NCI-H1417 treated with DMSO at 0.1 percent for 48 hours (cell line): ENCODE results near the gene BRI3BP.

Experiments used
- DNase-seq: peaks from one replicate; lab custom pipeline; 2025; lab: John Stamatoyannopoulos, UW

Gene BRI3BP, protein sequence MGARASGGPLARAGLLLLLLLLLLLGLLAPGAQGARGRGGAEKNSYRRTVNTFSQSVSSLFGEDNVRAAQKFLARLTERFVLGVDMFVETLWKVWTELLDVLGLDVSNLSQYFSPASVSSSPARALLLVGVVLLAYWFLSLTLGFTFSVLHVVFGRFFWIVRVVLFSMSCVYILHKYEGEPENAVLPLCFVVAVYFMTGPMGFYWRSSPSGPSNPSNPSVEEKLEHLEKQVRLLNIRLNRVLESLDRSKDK

DNA sequence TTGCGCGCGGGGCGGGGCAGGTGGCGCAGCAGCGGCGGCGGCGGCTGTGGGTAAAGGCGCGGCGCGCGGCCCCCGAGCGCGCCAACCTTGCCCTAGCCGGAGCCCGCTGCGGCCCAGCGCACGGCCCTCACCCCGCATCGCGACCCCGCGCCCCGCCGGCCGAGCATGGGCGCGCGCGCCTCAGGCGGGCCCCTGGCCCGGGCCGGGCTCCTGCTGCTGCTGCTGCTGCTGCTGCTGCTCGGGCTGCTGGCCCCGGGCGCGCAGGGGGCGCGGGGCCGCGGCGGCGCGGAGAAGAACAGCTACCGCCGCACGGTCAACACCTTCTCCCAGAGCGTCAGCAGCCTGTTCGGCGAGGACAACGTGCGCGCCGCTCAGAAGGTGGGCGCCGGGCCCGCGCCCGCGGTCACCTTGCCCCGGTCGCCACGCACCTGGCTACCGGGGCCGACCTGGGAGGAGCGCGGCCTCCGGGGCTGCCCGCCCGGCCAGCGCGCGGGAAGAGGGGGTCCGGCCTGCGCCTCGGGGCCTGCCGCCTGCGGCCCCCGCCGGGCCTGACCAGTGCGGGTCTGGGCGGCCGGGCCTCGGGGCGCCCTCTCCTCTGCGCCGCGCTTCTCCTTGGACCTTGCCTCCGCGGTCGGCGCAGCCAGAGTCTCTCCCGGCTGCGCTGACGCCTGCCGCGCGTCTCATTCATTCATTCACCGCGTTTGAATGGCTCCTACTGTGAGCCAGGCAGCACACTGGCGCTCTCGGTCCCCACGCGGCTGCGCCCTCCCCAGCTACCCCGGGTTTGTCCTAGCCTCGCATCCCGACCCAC, at the start of gene BRI3BP:
Gene BRI3BP, plus strand, starts transcription at position 20 of the 811 bp plus-strand sequence. Its CDS starts 146 bp downstream, at position 166.
- no peak for DNase-seq

DNA sequence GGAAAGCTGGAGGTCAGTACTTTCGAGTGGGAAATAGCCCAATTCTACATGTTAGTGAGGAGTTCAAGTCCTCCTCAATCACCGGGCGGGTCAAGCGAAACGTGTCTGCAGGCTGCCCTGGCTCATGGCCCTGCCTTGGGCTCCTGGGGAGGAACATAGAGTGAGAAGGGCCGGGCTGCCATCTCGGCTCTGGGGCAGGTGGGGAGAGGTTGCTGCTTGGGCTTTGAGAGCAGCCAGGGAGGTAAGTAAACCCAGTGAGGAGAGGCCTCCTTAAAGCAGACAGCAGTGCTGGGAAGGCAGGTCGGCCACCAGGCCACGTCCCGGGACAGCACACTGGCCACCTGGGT, 47.0 kb upstream of the BRI3BP start:
- no peak for DNase-seq

DNA sequence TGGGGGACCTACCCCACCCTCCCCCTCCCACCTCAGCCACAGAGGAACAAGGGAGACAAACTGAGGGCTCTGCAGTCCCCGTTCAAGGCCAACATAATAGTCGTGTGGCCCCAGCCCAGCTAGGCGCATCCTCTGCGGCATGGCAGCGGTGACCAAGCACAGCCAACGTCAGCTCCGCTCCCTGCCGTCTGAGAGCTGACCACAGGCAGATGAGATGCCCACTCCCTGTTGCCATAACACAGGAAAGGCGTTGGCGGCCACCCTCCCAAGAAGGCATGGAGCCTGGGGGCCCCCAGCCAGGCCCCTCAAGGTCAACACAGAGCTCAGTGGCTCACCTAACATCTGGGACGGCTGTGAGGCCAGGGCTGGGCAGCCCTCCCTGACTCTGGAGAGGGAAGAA, 46.4 kb upstream of the BRI3BP start:
- DNase-seq, result no peak

DNA sequence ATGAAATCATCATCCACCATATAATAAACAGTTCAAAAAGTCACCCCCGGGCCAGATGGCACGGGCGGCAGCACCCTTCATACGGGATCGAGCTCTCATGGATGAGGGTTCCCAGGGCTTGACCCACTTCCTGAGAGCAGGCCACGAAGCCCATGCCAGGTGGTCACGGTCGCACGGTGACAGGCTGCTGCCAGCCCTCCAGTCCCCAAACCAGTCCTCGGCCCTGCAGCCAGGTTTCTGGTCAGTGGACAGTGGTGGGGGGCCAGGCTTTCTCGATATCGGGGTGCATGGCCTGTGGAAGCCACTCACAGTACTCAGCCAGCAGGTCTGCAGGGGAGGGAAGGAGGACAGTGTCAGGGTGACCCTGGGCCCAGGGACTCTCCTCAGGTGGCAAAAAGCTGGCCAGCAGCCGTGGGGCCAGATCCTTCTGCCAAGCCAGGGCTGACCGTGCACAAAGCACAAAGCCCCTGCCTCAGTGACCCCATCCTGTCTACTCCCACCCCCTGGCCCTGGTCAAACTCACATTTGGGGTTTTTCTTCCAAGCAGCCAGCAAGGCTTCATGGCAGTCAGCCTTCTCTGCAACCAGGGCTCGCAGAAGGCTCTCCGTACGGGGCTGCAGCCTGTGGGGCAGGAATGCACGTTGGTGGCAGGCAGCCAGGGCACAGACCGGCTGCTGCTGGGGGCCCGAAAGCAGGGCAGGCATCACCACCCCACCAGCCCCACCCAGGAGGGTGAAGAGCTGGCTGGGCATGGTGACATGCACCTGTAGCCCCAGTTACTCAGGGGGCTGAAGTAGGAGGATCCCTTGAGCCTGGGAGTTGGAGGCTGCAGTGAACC, 45.7 kb upstream of the BRI3BP start:
- no peak for DNase-seq

DNA sequence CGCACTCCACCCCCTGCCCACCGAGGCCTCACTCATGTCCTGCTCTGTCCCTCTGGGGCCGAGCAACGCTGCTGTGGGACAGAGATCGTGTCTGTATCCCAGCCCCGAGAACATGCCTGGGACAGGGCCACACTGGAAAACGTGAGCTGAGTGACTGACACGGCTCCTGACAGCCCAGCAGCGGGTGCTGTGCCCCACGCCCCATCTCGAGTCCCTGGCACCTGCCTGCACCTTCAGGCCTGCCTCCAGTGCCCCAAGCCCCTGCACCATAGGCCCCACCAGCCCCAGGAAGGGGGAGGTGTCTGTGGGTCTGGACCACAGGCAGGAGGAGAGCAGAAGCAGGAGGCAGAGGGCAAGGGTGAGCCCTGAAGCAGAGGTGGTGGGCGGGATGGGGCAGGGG, 44.4 kb upstream of the BRI3BP start:
- no peak for DNase-seq

DNA sequence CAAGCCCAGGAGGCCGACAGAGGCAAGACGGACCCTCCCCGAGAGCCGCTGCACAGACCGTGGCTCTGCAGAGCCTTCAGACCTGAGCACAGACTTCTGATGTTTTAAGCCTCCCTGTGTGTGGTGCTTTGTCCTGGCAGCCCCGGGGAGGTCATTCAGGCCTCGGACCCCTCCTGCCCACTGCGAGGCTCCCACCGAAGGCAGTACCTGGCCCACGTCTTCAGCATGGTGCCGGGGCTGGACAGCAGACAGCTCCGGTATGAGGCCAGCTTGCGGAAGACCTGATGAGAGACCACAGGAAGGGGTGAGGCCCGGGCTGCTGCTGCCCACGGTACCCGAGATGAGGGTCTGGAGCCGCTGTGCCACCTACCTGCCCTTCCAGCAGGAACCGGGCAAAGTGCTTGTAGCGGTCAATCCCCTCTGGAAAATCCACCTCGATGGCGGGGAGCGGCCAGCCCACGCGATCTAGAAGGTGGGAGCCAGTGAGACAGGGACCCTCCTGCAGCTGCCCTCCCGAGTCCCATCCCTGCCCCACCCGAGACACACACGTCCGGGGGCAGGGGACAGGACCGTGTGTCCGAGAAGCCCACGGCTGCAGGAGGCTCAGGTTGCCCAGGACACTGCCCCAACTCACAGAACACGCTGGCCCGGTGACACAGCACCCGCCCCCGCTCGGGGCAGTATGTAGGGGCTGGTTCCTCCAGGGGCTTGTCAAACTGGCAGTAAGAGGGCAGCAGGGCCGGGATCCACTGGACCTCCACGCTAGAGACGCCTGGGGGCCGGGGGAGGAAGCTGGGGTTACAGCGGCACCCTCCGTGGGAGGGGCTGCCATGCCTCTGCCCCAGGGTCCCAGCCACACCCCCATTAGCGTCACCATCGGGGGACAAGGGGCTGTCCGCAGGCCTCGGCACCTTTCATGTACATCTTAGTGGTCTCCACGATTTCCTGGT, 43.4 kb upstream of the BRI3BP start:
- DNase-seq, result no peak

DNA sequence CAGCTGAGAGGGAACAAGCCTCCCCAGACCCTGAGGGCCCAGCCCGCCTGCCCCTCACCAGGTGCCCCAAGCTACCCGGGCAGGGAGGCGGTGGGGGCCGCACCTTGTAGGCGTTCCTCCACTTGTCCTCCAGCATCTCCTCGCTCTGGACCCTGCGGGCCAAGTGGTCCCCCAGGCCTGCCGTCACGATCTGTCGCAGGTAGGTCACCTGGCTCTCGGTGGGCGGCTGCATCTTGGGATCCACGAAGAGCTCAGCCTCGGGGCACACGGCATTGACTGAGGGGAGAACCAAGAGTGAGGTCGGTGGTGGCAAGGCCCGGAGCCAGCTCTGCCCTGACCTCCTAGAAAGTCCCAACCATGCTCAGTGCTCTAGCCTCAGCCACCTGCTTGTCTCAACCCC, 41.1 kb upstream of the BRI3BP start:
- DNase-seq, result no peak

DNA sequence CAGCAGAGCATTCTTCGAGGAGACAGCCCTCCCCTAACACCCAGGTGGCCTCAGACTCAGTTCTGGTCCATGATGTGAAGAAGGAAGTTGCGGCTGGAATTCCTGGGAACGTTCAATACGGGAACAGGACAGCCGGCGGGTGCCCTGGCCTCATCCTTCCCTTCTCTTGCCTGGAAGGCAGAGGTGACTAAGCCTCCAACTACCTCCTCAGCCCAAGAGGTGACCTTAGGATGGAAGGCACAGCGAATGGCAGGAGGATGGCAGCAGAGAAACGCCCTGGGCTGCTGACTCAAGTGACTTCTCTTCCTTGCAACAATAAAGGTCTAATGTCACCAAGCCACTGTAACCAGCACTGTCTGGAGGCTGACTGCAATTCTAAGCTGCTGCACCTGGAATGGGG, 40.6 kb upstream of the BRI3BP start:
- no peak for DNase-seq

DNA sequence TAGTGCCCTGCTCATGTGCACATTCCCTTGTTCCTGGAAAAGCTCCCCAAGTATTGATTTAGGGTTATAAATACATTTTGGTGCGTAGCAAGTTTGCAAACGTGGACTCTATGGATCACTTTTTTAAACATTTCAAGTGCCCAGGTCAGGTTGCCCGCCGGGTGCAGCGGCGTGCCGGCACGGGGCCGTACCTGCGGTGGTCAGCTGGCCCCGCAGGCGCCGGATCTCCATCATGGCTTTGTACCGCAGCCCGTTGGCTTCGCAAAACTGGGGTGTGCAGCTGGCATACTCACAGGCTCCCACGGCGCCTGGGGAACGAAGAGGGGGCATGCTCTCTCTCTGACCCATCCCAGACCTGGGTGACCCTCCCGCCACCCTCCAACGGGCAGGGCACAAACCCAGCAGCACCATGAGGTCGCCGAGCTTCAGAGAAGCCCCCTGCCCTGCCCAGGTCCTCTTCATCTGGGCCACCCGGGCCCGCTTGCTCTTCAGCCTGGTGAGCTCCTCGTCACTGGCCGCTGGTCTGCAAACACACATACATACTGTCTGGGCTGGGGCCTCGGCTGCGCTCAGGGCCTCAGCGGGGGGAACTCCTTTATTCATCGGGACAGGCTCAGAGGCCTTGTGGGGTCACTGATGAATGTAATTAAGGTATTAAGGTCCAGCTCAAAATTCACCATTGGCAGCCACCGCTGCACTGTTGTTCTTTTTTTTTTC, 39.6 kb upstream of the BRI3BP start:
- DNase-seq, result no peak

DNA sequence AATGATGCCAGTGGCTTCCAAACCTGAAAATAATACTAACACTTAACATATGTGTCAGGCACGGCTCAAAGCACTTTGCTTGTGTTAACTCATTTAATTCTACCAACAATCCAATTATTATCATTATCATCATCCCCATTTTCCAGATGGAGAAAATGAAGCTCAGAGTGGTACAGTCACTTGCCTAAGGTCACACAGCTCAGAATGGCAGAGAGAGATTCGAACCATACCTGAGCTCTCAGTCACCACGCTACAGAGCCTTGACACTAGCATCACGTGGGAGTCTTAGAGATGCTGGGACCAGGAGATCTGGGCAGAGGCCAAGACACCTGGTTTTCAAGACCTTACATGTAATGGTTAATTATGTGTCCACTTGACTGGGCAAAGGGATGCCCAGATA, 38.7 kb upstream of the BRI3BP start:
- DNase-seq, result no peak

DNA sequence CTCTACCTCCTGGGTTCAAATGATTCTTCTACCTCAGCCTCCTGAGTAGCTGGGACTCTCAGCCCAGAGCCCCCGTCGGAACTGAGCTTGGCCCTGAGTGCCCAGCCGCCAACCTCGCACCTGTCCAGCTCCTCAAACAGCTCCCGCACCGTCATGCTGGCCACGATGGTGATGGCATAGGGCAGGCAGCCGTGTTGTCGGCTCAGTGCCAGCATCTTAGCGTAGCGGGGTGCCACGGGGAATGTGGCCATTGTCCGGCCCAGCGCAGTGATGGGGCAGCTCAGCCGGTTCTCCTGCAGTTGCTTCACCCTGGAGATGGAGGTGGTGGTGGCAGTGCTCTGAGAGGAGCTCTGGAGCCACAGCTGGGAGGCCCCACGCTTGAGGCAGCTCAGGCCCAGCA, 36.9 kb upstream of the BRI3BP start:
- DNase-seq, result no peak

DNA sequence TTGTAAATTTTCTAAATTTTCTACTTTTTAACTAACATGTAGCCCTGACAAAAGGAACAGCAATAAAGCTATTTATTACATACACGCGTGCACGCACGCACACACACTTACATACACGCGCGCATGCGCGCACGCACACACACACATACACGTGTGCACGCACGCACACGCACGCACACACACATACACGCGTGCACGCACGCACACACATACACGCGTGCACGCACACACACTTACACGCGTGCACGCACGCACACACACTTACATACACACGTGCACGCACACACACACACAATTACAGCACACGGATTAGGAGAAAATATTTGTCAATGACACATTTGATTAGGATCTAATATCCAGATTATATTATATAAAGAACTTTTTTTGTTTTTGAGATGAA, 32.4 kb upstream of the BRI3BP start:
- DNase-seq, result no peak

DNA sequence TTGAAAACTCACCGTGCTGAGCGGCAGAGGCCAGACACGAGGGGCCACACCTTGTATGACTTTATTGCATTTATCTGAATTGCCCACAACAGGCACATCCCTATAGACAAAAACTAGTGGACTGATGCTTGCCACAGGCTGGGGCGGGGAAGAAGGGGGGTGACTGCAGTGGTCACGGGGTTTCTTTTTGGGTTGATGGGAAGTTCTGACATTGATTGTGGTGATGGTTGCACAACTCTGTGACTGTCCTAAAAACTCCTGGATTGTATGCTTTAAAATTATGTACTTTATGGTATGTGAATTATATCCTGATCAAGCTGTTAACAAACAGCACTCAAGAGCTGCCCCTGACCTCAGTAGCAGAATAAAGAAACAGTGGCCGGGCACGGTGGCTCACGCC, 30.2 kb upstream of the BRI3BP start:
- no peak for DNase-seq

DNA sequence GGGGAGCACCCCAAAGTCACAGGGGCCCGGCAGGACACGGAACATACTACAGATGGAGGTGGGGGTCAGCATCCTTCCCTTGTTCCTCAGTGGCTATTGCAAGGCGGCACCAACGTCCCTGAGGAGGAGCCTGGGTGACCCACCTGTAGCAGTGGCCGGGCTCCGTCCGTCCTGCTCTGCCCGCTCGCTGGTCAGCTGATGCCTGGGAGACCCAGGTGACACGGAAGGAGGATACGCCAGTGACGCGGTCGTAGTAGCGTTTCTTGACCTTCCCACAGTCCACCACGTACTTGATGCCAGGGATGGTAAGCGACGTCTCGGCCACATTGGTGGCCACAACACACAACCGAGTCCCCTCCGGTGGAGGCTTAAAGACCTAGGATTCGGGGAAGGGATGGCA, 29.2 kb upstream of the BRI3BP start:
- no peak for DNase-seq

DNA sequence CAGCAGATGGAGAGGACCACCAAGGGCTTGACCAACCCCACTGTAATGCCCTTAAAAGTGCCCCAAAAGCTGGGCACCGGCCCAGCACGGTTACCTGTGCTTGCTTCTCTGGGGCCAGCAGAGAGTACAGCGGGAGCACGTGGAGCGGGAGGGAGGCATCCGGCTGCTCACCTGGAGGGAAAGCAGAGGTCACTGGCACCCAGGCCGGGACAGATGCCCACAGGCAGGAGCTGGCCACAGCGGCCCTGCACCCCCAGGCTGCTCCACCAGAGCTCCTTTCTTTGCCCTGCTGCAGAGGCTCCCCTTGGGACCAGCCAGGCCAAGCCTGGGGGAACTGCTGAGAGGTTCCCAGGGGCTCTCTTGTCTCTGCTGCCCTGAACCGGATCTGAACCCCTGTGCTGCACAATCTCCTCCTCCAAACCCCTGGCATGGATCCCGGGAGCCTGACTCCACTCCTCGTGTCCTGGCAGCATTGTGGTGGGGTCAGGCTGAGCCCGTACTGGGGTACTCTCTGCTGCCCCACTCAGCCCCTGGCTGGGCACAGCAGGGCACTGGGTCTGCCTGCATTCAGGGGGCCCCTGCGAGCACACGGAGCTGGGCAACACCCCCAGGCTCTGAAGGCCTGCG, 28.5 kb upstream of the BRI3BP start:
- DNase-seq, result no peak

DNA sequence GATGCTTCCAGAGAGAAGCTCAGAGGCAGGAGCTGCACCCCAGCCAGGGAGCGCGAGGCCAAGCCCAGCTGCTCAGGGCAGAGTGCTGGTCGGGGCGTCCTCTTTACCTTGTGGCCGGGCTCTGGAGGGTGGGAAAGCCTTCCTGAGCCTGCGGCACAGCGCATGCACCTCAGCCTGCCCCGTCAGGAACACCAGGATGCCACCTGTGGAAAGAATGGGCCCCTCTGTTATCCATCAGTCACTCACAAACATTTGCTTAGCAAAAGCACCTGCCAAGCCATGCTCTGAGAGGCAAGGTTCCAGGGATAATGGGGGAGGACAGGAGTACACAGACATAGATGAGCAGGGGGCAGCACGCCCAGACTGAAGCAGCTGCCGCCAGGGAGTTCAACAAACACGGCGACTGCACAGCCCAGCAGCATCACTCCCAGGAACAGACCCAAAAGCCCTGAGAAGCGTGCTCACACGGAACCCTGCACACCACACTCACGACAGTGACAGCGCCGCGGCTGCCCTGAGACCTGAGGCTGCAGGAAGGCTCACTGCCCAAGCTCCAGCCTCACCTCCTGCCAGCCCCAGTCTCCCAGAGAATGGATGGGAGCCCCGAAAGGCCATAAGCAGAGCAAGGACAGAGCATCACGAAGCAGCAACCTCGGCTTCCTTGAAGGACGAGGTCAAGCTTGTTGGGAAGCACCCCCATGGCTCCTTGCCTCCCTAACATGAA, 26.3 kb upstream of the BRI3BP start:
- no peak for DNase-seq

DNA sequence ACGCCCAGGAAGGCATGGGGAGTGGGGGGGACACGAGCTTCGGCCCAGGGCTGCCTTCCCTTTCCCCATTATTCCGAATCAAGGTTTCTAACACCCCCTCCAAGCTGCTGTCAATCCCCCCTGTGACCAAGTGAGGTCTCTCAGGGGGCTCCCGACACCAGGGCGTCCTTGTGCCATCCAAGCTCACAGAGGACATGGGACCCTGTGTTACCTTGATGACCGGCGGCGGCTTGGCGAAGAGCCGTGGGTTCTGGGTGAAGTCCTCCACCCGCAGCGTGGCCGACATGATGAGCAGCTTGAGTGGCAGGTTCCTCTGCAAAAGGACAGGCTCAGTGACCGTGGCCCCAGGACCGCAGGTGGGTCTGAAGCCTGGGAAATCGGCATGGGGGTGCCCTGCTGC, 24.8 kb upstream of the BRI3BP start:
- no peak for DNase-seq

DNA sequence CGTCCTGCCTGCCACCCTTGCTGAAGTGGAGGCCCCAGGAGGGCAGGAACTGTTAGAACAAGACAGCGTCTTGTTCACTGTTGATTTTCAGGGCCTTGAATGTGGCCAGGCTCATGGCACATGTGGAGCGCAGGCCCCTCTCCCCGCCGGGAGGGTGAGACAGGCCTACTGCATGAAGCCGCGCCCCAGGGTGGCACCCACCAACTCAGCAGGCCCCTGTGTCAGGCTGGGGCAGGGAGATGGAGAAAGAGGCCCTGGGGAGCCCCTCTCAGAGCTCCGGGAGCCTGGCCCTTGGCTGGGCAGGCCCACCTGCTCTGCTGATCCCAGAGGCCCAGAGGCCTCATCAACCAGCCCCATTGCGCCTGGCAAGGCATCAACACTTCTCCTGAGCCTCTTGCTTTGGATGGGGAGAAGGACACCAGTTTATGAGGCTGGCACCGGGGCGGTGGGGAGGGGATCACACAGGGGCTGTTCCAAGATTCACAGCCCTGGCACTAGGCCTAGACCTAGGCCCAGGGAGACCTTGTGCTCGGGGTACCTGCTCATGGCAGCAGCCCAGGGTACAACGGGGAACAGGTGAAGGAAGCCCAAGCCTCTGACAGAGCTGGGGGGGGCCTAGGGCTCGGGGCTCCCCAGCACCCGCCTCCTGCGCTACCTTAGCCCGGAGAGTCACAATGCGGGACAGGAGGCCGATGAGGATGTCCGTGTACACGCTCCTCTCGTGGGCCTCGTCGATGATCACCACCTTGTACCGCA, 22.6 kb upstream of the BRI3BP start:
- DNase-seq, result no peak

DNA sequence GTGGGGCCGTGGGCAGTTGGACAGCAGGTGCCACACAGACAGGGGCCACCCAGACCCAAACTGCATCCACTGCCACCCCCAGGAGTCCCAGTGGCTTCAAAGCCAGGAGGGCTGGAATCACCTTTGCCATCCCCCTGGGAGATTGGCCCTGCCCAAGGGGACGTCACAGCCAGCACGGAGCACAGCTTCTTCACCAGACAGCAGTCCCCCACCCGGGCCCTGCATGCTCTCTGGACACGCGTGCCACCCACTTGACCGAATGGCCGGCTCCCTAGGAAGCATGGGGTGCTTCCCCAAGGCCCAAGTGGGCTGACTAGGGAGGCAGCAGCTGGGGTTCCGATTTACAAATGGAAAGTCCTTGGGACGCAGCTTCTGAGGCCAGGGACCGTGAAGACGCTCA, 21.8 kb upstream of the BRI3BP start:
- DNase-seq, result no peak
